Measurements from ENCODE around the gene F10. TPM values are rescaled to one million over a fixed set of nuclear protein-coding genes. Genes with fewer than 3 reads are reported as not detected.

Gene F10
- total and polyA plus RNA-seq, 2 of the 13 experiments (the other 11 are each of a cell fraction or from before 2014, with no cell fraction given) = 58.4 to 237 TPM

DNA sequence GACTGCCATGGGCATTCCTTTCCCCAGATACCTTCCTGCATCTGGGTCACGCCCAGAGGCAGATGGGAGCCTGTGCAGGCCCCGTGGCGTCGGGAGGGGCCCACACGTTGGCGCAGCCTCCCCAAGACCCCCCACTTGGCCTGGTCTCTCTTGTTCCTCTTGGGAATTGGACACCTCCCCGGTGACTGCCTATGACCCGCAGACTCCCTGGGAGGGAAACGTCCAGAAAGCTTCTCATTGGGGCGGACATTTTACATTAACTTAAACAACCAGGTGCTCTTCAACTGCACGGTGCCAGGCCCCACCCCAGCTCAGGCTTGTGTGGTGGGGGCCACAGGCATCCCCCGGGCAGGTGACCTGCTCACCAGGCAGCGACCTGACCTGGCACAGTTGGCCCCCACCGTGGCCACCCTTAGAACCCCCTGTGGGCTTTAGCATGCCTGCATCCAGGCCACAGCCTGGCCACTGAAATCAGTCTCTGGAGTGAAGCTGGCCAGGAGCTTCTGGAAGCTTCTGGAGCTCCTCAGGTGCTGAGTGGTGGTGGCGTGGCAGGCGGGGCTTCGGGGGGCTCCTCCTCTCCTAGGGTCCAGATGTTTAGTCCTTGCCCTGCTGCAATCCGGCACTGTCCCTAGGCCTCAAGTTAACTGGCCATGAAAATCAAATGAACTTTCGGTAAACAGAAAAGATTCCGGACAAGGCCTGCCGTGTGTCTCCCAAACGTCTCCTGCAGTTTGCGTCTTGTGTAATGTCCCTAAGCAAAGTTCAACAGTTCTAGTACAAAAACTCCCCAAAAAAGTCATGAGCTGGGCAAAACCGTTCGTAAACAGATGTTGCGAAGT is 27.3 kb downstream of the F10 start (continued):
- TF ChIP-seq PHF5A (CRISPR knock-in tag; IDR thresholded peaks at IDR 0.05; ENCODE audit: low read depth, unreplicated experiment) (peak; percentile 38), SCMH1 (CRISPR knock-in tag; IDR thresholded peaks at IDR 0.05; ENCODE audit: borderline replicate concordance) (no peak), ZNF570 (CRISPR knock-in tag; IDR thresholded peaks at IDR 0.05; ENCODE audit: borderline replicate concordance) (no peak), TCF12 (IDR thresholded peaks at IDR 0.05) (no peak), TCF12 (CRISPR knock-in tag; IDR thresholded peaks at IDR 0.05) (no peak), ZNF790 (CRISPR knock-in tag; IDR thresholded peaks at IDR 0.05; ENCODE audit: borderline replicate concordance) (no peak), ZSCAN29 (CRISPR knock-in tag; conservative IDR thresholded peaks at IDR 0.05) (peak; percentile 66; the same call in 1 of the 2 replicates), CHD2 (IDR thresholded peaks at IDR 0.05; ENCODE audit: low read depth, low read length) (no peak), HMGA1 (CRISPR knock-in tag; conservative IDR thresholded peaks at IDR 0.05) (no peak), ZZZ3 (CRISPR knock-in tag; IDR thresholded peaks at IDR 0.05; ENCODE audit: borderline replicate concordance) (no peak), RFX3 (CRISPR knock-in tag; IDR thresholded peaks at IDR 0.05) (no peak), BRCA1 (CRISPR knock-in tag; IDR thresholded peaks at IDR 0.05) (no peak)
- TF ChIP-seq, protein P1, sequence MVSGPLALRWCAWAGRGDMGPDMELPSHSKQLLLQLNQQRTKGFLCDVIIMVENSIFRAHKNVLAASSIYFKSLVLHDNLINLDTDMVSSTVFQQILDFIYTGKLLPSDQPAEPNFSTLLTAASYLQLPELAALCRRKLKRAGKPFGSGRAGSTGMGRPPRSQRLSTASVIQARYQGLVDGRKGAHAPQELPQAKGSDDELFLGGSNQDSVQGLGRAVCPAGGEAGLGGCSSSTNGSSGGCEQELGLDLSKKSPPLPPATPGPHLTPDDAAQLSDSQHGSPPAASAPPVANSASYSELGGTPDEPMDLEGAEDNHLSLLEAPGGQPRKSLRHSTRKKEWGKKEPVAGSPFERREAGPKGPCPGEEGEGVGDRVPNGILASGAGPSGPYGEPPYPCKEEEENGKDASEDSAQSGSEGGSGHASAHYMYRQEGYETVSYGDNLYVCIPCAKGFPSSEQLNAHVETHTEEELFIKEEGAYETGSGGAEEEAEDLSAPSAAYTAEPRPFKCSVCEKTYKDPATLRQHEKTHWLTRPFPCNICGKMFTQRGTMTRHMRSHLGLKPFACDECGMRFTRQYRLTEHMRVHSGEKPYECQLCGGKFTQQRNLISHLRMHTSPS (CRISPR knock-in tag; IDR thresholded peaks at IDR 0.05; ENCODE audit: low read depth) = no peak
- TF ChIP-seq, protein P2, sequence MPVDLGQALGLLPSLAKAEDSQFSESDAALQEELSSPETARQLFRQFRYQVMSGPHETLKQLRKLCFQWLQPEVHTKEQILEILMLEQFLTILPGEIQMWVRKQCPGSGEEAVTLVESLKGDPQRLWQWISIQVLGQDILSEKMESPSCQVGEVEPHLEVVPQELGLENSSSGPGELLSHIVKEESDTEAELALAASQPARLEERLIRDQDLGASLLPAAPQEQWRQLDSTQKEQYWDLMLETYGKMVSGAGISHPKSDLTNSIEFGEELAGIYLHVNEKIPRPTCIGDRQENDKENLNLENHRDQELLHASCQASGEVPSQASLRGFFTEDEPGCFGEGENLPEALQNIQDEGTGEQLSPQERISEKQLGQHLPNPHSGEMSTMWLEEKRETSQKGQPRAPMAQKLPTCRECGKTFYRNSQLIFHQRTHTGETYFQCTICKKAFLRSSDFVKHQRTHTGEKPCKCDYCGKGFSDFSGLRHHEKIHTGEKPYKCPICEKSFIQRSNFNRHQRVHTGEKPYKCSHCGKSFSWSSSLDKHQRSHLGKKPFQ (CRISPR knock-in tag; IDR thresholded peaks at IDR 0.05; ENCODE audit: insufficient replicate concordance) = no peak
- TF ChIP-seq, protein P3, sequence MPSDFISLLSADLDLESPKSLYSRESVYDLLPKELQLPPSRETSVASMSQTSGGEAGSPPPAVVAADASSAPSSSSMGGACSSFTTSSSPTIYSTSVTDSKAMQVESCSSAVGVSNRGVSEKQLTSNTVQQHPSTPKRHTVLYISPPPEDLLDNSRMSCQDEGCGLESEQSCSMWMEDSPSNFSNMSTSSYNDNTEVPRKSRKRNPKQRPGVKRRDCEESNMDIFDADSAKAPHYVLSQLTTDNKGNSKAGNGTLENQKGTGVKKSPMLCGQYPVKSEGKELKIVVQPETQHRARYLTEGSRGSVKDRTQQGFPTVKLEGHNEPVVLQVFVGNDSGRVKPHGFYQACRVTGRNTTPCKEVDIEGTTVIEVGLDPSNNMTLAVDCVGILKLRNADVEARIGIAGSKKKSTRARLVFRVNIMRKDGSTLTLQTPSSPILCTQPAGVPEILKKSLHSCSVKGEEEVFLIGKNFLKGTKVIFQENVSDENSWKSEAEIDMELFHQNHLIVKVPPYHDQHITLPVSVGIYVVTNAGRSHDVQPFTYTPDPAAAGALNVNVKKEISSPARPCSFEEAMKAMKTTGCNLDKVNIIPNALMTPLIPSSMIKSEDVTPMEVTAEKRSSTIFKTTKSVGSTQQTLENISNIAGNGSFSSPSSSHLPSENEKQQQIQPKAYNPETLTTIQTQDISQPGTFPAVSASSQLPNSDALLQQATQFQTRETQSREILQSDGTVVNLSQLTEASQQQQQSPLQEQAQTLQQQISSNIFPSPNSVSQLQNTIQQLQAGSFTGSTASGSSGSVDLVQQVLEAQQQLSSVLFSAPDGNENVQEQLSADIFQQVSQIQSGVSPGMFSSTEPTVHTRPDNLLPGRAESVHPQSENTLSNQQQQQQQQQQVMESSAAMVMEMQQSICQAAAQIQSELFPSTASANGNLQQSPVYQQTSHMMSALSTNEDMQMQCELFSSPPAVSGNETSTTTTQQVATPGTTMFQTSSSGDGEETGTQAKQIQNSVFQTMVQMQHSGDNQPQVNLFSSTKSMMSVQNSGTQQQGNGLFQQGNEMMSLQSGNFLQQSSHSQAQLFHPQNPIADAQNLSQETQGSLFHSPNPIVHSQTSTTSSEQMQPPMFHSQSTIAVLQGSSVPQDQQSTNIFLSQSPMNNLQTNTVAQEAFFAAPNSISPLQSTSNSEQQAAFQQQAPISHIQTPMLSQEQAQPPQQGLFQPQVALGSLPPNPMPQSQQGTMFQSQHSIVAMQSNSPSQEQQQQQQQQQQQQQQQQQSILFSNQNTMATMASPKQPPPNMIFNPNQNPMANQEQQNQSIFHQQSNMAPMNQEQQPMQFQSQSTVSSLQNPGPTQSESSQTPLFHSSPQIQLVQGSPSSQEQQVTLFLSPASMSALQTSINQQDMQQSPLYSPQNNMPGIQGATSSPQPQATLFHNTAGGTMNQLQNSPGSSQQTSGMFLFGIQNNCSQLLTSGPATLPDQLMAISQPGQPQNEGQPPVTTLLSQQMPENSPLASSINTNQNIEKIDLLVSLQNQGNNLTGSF (CRISPR knock-in tag; IDR thresholded peaks at IDR 0.05) = no peak
- TF ChIP-seq, protein P4, sequence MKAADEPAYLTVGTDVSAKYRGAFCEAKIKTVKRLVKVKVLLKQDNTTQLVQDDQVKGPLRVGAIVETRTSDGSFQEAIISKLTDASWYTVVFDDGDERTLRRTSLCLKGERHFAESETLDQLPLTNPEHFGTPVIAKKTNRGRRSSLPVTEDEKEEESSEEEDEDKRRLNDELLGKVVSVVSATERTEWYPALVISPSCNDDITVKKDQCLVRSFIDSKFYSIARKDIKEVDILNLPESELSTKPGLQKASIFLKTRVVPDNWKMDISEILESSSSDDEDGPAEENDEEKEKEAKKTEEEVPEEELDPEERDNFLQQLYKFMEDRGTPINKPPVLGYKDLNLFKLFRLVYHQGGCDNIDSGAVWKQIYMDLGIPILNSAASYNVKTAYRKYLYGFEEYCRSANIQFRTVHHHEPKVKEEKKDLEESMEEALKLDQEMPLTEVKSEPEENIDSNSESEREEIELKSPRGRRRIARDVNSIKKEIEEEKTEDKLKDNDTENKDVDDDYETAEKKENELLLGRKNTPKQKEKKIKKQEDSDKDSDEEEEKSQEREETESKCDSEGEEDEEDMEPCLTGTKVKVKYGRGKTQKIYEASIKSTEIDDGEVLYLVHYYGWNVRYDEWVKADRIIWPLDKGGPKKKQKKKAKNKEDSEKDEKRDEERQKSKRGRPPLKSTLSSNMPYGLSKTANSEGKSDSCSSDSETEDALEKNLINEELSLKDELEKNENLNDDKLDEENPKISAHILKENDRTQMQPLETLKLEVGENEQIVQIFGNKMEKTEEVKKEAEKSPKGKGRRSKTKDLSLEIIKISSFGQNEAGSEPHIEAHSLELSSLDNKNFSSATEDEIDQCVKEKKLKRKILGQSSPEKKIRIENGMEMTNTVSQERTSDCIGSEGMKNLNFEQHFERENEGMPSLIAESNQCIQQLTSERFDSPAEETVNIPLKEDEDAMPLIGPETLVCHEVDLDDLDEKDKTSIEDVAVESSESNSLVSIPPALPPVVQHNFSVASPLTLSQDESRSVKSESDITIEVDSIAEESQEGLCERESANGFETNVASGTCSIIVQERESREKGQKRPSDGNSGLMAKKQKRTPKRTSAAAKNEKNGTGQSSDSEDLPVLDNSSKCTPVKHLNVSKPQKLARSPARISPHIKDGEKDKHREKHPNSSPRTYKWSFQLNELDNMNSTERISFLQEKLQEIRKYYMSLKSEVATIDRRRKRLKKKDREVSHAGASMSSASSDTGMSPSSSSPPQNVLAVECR (CRISPR knock-in tag; IDR thresholded peaks at IDR 0.05; ENCODE audit: borderline replicate concordance) = no peak; the same call in 1 of the 2 replicates
